Bronchial epithelial cell (primary cell): ENCODE results near the gene ERLEC1. TPM values are rescaled to one million over a fixed set of nuclear protein-coding genes. Genes with fewer than 3 reads are reported as not detected.

Source experiments
- DNase-seq: peaks from one replicate; pipeline ENCODE4 v3.0.0-alpha.2; 2010; ENCODE audit warnings: low read depth
- FAIRE-seq: peaks from 2 replicates; lab custom pipeline; 2011; peaks lifted over from hg19 to GRCh38; lab: Jason Lieb, UNC
- H3K27me3 ChIP-seq: 2 replicates; pipeline ENCODE4 v1.5.1; 2011; ENCODE audit warnings: low read length; ENCODE audit not compliant: control insufficient read depth, insufficient read depth
- H3K36me3 ChIP-seq: 2 replicates; pipeline ENCODE4 v1.5.1; 2011; ENCODE audit warnings: low read length; ENCODE audit not compliant: control insufficient read depth, insufficient read depth
- H3K4me3 ChIP-seq: 2 replicates; pipeline ENCODE4 v1.5.1; 2011; ENCODE audit warnings: mild to moderate bottlenecking, low read depth, low read length, control low read depth
- CTCF ChIP-seq: IDR thresholded peaks from 2 replicates; pipeline ENCODE4 v1.5.1; 2011; ENCODE audit warnings: mild to moderate bottlenecking, moderate library complexity, low read length, control low read depth, inconsistent platforms; ENCODE audit not compliant: insufficient read depth, severe bottlenecking
- total RNA-seq: library from RNA; depleted of rRNA; stranded (reverse); fragments of >200 nt; gene quantifications from 2 replicates; pipeline ENCODE4 v1.2.1, GENCODE V29; 2014

The ERLEC1 gene
- total RNA-seq: 52.1 and 75.5 TPM in 2 replicates

GRCh38 chr2:53786705-53787613 lies at the start of gene ERLEC1, which contains the start of gene ASB3:
Gene ERLEC1, plus strand, starts transcription at chr2:53787044. Its CDS starts 167 bp downstream, at chr2:53787211.
Gene ASB3, minus strand, starts transcription at chr2:53786953. Its CDS starts 21,381 bp downstream, at chr2:53765572.
- DNase-seq (peak; percentile 41), FAIRE-seq (peak; percentile 64)
- Histone ChIP-seq H3K4me3 (peak within 1 kb of the TSS; percentile 58), H3K27me3 (no peaks in the 10 kb centered on the region), H3K36me3 (no peaks in the 10 kb centered on the region)
- peak; percentile 3 for TF ChIP-seq CTCF

- FAIRE-seq: no peak
- TF ChIP-seq CTCF: no peak
- DNase-seq: no peak
- no peaks in the 10 kb centered on the region for H3K36me3 ChIP-seq
- H3K4me3 ChIP-seq: no peak overlapping the region
- H3K27me3 ChIP-seq: no peaks in the 10 kb centered on the region
Observed at GRCh38 chr2:53737091-53737490, 49.8 kb upstream of the ERLEC1 start.

DNA sequence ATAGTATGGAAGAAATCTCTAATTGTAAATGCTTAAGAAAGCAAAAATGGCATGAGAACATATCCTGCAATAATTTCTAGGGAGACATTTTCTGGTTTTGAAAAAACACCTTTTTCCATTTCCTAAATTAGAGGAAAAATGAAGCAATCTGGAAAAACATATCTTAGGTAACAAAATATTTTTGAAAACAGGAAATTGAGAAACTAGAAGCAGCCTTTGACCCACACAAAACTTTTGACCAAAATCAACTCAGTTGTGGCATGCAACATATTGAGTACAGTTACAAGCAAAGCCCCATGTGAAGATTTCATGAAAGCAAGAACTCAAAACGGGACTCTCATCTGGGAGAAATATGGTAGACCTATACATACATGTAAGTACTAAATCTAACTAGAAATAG lies 47.8 kb upstream of the ERLEC1 start:
- Histone ChIP-seq H3K27me3 (no peaks in the 10 kb centered on the region), H3K4me3 (no peak overlapping the region), H3K36me3 (no peaks in the 10 kb centered on the region)
- FAIRE-seq: no peak
- no peak for DNase-seq
- TF ChIP-seq CTCF: no peak

DNA sequence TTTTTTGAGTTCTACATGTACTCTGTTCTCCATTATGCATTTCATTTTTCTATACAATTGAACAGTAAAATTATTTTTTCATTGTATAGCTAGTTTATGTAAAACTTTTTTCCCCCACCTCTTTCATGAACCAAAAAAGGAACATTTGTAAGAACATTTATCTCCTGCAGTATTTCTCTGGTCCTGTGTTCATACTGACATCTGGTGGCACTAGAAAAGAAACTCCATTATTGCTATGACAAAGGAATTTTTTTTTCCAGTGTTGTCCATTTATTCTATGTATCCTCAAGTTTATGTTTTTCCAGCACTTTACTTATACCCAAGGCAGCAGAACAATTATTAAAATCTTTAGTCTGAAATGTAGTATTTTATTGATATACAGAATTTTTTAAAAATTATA lies 46.7 kb upstream of the ERLEC1 start:
- TF ChIP-seq CTCF: peak; percentile 6
- Histone ChIP-seq H3K36me3 (no peaks in the 10 kb centered on the region), H3K27me3 (no peaks in the 10 kb centered on the region), H3K4me3 (no peak overlapping the region)
- DNase-seq (peak; percentile 28), FAIRE-seq (no peak)

GRCh38 chr2:53744395-53745065 lies 42.3 kb upstream of the ERLEC1 start:
- Histone ChIP-seq H3K4me3 (no peak overlapping the region), H3K36me3 (no peaks in the 10 kb centered on the region), H3K27me3 (no peaks in the 10 kb centered on the region)
- FAIRE-seq: no peak
- no peak for TF ChIP-seq CTCF
- no peak for DNase-seq
